ENCODE results near the gene TSSK6.
A peak's percentile ranks its signal among the peaks of the same experiment; 100 is the strongest.

Gene TSSK6

DNA sequence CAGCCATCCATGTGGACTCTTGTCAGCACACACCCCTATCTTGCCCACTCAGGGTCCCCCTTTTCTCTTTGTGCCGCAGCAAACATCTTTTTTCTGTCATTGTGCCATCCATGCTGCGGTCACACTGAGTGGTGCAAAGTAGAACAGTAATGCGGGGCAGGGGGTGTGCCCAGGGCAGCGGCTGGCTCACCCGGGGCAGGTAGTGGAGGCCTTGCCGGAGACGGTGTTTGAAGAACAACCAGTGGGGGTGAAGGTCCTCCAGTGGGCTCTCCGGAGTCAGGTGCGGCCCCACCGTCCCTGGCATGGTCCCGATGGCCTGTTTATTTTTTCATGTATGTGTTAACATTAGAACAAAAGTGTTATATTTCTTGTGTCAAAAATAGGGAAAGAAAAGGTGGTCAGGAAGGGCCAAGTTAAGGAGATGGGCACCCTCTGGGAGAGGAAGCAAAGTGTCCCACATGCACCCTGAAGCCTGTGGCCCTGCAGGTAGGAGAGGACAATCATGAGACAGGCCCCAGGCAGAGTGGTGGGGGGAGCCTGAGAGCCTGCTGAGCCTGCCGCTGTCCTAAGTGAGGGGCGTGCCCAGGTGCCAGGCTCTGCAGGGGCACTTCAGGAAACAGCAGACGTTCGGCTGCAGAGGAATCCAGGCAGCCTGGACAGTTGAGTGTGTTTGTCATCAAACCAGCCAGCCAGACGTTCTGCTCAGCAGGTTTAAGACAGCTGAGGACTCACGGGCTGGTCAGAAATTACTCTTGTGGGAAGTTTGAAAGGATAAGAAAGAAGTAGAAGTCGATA, 12.3 kb downstream of the TSSK6 start:
- DNase-seq, result no peak

- no peak for DNase-seq
Observed at GRCh38 chr19:19502281-19502680, 13.1 kb downstream of the TSSK6 start.

GRCh38 chr19:19501798-19502197, 13.6 kb downstream of the TSSK6 start:
- DNase-seq, result no peak

DNA sequence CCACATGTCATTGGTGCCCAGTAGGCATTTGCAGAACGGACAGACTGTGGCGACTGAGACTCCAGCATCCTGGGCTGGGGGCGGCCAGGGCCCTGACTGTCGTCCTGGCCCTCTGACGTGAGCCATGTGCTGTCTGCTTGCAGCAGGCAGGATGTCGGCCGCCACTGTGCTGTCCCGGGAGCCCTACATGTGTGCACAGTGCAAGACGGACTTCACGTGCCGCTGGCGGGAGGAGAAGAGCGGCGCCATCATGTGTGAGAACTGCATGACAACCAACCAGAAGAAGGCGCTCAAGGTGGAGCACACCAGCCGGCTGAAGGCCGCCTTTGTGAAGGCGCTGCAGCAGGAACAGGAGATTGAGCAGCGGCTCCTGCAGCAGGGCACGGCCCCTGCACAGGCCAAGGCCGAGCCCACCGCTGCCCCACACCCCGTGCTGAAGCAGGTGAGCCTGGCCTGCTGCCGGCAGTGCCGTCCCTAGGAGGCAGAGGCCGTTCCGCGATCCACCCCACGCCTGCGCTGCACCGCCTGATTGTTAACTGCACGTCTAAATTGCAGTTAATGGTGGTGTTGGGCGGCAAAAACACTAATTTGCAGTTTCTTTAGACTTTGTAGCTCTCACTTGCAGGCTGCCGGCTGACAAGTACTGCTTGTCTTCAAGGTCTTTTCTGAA, 14.2 kb downstream of the TSSK6 start:
- DNase-seq, result no peak

DNA sequence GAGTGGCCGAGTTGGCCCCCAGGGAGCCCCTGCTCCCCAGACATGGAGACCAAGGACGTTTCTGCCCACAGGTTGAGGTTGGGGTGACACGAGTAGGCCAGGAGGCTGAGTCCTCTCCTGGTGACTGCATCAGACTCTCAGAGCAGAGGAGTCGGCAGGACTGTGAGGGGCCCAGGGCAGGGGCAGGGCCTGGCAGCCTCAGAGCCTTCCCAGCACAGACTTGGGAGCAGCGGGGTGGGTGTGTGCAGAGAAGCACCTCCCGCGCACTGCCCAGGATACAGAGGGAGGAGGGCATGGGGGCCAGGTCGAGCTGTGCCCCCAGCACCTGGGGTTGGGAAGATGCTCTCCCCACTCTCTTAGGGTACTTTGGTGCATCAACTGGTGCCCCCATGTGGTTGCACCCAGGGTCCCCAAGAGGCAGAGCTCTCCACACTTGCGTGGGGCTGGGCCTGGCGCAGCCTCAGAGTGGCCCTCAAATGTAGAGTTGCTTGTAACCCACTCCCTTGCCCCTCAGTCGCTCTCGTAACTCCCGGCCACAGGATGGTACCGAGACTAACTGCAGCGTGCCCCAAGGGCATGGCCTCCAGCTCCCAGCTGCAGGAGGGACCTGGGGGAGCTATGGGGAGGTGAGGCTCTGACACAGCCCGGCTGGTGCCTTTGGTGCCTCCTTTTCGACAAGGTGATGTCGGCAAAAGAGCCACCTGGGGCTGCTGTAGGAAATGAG, 15.9 kb downstream of the TSSK6 start:
- no peak for DNase-seq

GRCh38 chr19:19498255-19498991, 16.9 kb downstream of the TSSK6 start:
- no peak for DNase-seq

DNA sequence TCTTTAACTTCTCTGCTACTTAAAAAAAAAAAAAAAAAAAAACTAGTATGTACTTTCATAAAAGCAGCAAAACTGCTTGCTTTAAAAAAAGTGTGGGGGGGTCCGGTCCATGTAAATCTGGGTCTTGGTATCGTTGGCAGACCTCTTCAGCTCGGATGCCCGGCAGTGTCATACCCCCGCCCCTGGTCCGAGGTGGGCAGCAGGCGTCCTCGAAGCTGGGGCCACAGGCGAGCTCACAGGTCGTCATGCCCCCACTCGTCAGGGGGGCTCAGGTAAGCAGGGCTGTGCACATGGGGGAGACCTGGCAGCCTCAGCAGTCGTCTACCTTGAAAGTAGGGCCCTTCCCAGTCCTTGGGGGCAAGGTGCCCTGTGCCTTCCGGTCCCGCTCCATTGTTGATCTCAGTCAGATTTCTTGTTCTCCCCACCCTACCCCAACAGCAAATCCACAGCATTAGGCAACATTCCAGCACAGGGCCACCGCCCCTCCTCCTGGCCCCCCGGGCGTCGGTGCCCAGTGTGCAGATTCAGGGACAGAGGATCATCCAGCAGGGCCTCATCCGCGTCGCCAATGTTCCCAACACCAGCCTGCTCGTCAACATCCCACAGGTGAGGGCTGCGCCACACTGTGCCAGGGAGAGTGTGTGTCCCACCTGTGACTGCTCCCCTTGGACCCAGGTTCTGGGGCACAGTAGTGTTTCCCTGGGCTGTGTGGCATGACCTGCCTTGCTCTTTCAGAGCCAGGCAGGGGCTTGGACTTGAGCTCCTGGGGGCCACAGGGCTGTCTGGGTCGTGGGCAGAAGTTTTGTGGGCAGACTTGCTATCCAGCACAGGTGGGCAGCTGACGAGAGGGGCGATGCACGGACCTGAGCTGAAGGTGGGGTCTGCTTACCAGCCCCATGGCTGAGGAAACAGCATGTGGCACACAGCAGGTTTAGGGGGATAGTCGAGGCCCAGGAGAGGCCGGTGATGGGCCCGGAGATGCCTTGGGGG, 19.4 kb downstream of the TSSK6 start:
- no peak for DNase-seq

DNA sequence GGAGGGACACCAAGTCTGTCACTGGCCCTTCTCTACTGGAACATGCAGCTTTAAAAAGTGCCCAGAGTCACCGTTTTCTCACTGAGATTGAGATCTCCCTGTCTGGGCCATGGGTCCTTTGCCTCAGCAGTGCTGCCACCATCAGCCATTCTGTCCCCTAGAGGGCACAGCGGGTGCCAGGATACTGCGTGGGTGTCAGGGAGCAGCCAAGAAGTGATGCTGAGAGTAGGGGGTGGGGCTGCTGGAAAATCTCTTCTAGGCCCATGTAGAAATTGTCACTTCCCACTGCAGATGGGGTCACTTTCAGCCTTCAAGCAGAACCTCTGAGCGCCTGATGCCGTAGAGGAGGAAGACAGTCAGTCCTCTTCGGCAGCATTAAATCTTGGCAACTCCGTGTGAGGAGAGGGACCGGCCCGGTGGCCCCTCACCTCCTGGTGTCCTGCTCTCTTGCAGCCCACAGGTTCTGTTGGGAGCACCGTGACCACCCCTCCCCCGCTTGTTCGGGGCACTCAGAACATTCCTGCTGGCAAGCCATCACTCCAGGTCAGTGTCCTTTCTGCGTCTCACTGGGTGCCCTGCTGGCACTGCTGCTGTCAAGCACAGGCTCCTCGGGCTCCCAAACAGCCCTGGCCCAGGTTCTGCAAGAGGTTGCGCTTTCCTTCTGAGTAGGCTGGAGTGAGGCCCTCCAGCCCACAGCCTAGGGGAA, 21.4 kb downstream of the TSSK6 start:
- no peak for DNase-seq

DNA sequence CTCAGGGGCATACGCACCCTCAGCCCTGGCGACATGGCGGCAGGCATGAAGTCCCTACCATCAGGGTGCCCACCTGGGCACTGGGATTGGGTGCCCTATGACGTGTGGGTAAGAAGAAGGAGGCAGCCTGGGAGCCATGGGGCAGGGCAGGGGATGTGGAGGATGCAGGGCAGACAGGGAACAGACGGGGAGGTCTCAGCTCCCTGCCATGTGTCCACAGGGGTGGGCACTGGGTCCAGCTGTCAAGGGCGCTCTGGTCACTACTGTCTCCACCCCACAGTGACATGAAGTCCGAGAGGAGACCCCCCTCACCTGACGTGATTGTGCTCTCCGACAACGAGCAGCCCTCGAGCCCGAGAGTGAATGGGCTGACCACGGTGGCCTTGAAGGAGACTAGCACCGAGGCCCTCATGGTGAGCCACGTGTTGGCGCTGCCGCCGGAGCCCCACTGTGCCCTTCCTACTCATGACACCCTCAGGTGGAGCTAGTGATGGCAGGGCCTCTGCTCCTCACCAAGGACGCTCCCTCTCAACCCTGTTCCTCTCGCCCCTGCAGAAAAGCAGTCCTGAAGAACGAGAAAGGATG, 23.2 kb downstream of the TSSK6 start:
- DNase-seq, result no peak

DNA sequence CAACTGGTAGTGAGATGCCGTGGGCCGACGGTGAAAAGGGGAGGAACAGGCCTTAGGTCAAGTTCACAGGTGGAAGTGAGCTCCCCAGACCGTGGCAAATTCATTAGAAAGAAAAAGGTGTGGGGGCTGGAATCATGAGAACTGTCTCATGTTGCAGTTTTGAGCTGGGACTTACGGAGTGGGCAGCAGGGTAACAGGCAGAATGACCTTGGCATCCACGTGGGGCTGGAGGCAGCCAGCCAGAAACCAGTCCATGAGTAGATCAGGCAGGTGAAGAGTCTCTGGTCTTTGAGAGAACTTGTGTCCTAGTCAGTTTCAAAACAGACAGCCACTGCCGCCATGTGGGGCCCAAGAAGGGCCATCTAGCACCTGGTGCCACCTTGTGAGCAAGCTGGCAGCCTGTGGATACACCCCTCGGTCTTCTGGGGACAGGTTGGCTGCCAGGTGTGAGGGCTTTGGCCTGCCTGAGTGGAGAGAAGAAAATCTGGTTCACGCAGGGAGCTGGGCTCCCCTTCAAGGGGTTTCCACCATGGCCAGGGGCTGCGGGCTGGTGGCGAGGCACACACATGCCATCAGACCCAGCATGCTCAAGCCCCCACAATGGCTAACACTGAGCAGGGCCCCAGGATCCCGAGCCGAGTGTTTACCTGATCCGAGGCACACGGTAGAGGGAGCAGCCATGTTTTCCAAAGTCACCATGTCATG, 23.9 kb downstream of the TSSK6 start:
- DNase-seq, result no peak

- DNase-seq, result peak; percentile 84 to 89
Observed at GRCh38 chr19:19490214-19490968, 25.0 kb downstream of the TSSK6 start.

DNA sequence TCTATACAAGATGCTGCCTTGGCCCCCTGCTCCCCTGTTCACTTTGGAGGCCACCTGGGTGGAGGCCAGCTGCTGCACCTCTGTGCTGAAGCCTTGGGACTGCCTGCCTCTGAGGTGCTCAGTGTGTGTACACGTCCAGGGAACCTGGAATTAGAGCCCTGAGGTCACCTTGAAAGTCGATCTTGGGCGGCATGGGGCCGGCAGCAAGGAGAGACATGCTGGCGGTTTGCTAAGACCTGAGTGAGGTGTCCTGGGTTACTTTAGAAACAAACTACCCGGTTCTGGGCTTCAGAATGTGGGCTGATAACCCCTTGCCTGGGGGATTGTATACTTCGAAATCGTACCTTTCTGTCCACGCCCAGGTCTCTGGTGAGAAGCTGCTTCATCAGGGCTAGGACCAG, 25.5 kb downstream of the TSSK6 start:
- DNase-seq, result no peak

DNA sequence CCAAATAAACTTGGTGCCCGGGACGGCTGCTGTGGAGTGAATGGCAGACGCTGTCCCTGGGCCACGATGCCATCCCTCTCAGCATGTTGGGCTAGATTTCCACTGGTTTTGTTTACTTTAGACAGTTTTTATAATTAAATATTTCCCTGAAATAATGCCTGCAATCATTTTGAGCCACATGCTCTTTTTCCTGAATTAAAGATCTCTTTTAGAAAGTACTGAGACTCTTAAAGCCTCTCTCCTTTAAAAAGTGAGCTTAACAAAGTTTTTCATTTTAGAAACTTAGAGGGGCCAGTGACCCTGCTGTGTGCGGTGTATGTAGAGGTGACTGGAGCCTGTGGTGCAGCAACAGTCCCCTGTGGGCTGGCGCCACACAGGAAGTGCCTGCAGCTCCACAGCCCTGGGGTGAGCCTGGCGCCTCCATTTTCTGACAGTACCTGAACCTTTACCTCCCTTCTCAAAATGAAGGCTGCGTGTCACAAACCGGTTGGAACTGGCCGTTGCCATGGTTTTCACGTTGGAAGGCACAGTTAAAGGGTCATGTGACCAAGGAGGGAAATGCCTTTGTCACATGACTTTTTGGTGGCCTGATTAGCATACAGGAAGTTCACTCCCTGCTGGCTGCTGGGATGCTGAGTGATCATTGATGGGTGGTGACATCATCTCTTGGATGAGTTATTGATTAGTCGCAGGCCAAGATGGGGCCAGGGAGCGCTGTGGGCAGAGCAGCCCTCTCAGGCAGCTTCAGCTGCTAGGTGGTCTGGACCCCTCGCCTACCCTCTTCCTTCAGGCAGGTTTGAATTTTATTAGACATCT, 26.3 kb downstream of the TSSK6 start:
- peak; percentile 94 to 97 for DNase-seq

DNA sequence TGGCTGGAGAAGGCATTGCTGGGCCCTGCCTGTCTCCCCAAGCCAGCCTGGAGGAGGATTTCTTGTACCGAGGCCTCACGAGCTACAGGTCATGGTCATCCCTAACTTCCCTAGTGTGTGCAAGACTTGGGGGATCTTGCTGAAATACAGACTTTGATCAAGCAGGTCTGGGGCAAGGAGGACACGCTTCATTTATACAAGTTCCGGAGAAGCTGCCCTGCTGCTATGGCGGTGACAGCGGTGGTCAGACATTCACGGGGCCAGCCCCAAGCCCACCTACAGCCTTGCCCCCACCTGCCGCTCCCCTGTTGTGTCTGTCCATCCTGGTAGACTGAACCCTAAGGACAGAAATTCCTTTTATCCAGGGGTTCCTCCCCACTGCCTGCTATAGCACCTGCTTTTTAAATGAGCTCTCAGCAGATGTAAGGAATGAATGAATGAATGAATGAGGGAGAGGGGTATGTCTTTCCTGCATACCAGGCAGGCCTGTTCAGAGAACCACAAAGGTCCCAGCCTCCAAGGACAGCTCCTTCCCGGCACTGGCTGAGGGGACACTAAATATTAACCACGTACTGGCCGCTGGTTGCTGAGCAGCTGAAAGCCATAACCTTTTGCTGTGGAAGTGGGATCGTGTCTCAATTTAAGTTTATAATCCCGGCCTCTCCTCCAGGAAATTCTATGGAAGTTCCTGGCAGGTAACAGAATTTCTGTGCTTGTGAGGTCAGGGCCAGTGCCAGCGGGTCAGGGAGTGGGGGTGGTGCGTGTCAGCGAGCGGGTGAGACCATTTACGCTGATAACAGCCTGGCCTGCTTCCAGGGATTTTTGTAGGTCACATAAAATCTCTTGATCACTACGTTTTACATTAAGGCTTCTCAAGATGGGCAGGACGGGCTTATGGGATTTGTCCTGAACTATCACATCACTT, 27.1 kb downstream of the TSSK6 start:
- peak in 1 of 2 donors; percentile 5 for DNase-seq

DNA sequence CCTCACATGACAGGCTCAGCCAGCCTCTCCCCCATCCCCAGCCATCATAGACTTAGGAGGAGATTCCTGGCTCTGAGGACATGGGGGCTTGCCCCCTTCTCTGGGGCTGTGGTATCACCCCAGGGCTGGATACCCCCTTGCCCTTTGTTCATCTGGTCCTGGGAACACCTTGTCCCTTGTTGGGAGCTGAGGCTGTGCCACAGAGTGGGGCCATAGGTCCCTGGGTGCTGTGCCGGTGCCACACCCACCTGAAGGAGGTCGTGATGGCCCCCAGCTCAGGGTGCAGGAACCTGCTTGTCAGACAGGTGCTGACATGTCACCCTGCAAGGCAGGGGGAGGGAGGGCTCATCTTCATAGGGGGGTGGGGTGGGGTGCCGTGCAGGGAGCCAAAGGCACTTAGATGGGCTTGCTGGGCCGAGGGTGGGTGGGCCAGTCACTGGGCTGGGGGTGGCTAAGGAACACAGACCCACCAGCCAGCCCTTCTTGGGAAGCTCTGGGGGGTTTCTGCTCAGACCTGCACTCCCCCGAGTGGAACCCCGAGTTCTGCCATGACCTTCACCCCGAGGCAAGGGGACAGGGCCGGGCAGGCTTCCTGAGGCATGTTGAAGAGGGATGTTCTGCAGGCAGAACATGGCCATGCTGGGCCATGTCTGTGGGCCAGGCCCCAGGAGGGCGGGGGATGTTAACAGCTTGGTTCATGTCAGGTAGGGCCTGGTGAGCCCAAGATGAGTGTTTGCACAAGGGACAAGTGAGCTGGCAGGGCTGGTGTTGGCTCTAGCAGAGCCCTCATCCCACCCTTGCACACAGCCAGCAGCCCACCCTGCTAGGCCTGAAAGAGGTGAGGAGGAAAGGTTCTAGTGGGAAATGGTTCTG, 28.0 kb downstream of the TSSK6 start:
- no peak for DNase-seq
